Central memory CD8-positive, alpha-beta T cell (primary cell): ENCODE data around the gene RRAD.
"Not testable (repeated sequence)": the region's sequence is repeated elsewhere in the genome, so short reads cannot be mapped to it uniquely, and the experiment has no call there.

Source experiments
- ATAC-seq: fragments of 150-1000 bp; cut with Tn5 transposase; replicated peaks from 2 replicates; pipeline ENCODE4 v1.10.0; 2022; ENCODE audit warnings: mild to moderate bottlenecking, moderate FRiP score, moderate number of reproducible peaks; ENCODE audit not compliant: poor library complexity, severe bottlenecking; ENCODE audit errors: extremely low read depth
- DNase-seq, 2 donors: peaks; one replicate each; pipeline ENCODE4 v3.0.0; 2021; ENCODE audit warnings: low spot score in 2 of 2
- H3K27ac Mint-ChIP-seq: one replicate; pipeline ENCODE4 v1.8.0; 2022; ENCODE audit warnings: low read depth, mild to moderate bottlenecking, moderate library complexity, mixed read lengths
- H3K27me3 Mint-ChIP-seq: one replicate; pipeline ENCODE4 v1.8.0; 2022; ENCODE audit warnings: mixed read lengths
- H3K36me3 Mint-ChIP-seq: one replicate; pipeline ENCODE4 v1.8.0; 2022; ENCODE audit warnings: mild to moderate bottlenecking, moderate library complexity, mixed read lengths; ENCODE audit not compliant: insufficient read depth
- H3K4me1 Mint-ChIP-seq: one replicate; pipeline ENCODE4 v1.8.0; 2022; ENCODE audit warnings: mixed read lengths
- H3K4me3 Mint-ChIP-seq: one replicate; pipeline ENCODE4 v1.8.0; 2022; ENCODE audit warnings: mild to moderate bottlenecking, moderate library complexity, mixed read lengths
- H3K9me3 Mint-ChIP-seq: one replicate; pipeline ENCODE4 v1.8.0; 2022; ENCODE audit warnings: mixed read lengths

RRAD gene

GRCh38 chr16:66936462-66936861, 11.1 kb upstream of the RRAD start:
- DNase-seq, result no peak
- no peak for ATAC-seq
- peaks cover 62% of the 10 kb centered on the region for H3K4me1 Mint-ChIP-seq
- peaks cover 27% of the 10 kb centered on the region for H3K36me3 Mint-ChIP-seq
- peak overlapping the region; percentile 99 for H3K4me3 Mint-ChIP-seq
- no peaks in the 10 kb centered on the region for H3K27me3 Mint-ChIP-seq
- H3K27ac Mint-ChIP-seq, result peak overlapping the region; percentile 71
- no peaks in the 10 kb centered on the region for H3K9me3 Mint-ChIP-seq

DNA sequence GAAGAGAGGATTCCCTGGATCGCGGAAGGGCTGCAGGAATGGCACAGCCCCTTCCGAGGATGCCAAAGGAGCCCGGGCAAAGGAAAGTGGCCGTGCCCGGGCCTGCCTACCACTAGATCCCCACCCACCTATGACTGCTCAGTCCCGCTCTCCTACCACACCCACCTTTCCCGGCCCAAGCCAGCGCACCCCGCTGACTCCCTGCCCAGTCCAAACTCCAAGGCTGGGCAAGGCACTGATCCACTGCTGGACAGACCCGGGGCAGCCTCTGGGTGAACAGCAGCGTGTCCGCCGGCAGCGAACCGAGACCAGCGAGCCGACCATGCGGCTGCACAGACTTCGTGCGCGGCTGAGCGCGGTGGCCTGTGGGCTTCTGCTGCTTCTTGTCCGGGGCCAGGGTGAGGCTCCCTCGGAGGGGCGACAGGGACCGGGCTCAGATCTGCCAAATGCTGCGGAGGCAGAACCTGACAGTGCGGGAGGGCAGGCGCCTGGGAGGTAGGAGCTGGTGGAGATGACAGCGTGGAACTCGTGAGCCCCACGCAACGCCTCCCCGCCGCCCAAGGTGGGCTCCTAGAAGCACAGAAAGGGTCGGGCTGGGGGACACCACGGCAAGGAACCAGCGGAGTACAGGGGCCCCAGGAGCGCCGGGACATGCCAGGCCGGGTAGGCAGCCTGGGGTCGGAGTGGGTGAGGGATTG, 10.1 kb upstream of the RRAD start, which contains the start of gene CES2:
Gene CES2 (plus strand): TSS at position 203 of the 698 bp plus-strand sequence. CDS start 120 bp downstream, at position 323.
- Mint-ChIP-seq H3K4me3 (peak within 1 kb of the TSS; percentile 99), H3K9me3 (no peaks in the 10 kb centered on the region), H3K36me3 (peaks cover 23% of the 10 kb centered on the region), H3K4me1 (peaks cover 63% of the 10 kb centered on the region), H3K27me3 (no peaks in the 10 kb centered on the region), H3K27ac (peak within 1 kb of the TSS; percentile 99)
- ATAC-seq (no peak), DNase-seq (no peak)

- DNase-seq, H3K9me3 Mint-ChIP-seq, ATAC-seq, H3K27me3 Mint-ChIP-seq: not testable (repeated sequence)
- Mint-ChIP-seq H3K36me3 (peaks cover 21% of the 10 kb centered on the region), H3K4me3 (peak overlapping the region; percentile 99), H3K27ac (peak overlapping the region; percentile 99), H3K4me1 (peaks cover 63% of the 10 kb centered on the region)
Observed at GRCh38 chr16:66934839-66935313, 9.5 kb upstream of the RRAD start.

DNA sequence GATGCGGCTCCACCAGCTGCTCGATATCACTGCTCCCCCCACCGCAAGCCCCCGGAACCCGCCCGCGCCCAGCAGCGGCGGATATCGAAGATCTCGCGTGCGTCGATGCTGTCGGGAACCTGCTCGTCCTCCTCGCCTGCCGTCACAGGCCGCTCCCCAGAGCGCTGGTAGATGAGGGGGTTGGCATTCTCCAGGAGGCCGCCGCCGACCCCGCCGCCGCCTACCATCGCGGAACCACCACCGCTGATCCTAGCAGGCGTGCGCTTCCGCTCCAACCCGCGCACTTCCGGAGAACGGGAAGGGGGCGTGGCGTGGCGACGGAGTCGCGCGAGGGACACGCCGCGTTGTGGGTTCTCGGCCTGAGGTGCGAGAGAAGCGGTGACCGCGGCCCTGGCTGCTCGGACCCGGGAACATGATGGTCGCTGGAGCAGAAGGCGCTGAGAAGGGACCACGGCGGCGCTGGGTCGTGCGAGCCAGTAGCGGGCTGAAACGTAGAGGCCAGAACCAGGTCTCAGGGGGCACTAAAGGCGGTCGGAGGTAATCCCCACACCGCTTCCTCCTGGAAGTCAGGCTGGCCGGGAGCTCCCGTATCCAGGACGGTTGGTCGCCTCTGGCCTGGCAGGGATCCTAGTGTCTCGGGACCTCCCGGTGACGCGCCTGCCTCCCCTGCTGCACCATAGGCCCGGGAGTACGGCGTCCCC, 9.0 kb upstream of the RRAD start, which contains the start of gene CIAO2B:
Gene CIAO2B (minus strand): TSS at position 265 of the 701 bp plus-strand sequence. CDS start 38 bp downstream, at position 227.
- peak within 1 kb of the TSS; percentile 99 for H3K27ac Mint-ChIP-seq
- ATAC-seq (peak; percentile 95), DNase-seq (peak; percentile 84 to 86)
- peaks cover 63% of the 10 kb centered on the region for H3K4me1 Mint-ChIP-seq
- peaks cover 21% of the 10 kb centered on the region for H3K36me3 Mint-ChIP-seq
- no peaks in the 10 kb centered on the region for H3K27me3 Mint-ChIP-seq
- peak within 1 kb of the TSS; percentile 99 for H3K4me3 Mint-ChIP-seq
- H3K9me3 Mint-ChIP-seq, result no peaks in the 10 kb centered on the region

DNA sequence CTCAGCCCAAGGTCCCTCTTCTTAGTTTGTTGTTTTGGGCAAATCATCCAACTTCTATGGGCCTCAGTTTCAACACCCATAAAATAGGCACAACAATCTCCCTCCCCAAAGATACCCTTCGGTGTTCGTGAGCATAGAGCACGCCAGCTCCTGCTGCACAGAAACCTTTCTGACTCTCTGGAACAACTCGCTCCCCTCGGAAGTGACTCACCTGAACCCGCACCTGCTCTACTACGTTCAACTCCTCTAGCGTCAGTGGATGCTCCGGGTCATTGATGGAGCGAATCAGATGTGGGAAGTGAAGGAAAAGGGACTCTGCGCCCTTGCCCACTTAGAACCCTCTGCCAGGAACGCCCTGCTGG, 8.4 kb upstream of the RRAD start:
- peak overlapping the region; percentile 99 for H3K4me3 Mint-ChIP-seq
- peaks cover 63% of the 10 kb centered on the region for H3K4me1 Mint-ChIP-seq
- H3K27ac Mint-ChIP-seq, result peak overlapping the region; percentile 99
- H3K36me3 Mint-ChIP-seq, result peaks cover 20% of the 10 kb centered on the region
- no peaks in the 10 kb centered on the region for H3K27me3 Mint-ChIP-seq
- no peak for DNase-seq
- no peaks in the 10 kb centered on the region for H3K9me3 Mint-ChIP-seq
- peak; percentile 34 for ATAC-seq

DNA sequence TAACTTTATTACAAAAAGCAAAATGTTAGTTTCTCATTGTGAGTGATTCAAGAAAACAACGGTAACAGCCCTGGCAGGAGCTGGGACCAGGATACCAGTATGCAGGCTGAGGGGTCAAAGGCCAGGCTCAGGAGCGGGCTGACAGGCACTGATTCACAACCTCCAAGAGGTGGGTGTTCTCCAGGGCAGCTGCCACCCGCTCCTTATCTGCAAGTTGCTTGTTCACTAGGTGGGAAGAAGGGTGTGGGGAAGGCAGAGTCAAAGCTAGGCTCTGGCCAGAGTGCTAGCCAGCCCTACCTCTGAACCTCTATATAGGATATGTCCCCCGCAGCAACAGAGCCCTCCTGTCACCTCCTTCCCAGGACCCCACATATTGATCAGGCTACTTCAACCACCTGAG, 6.7 kb upstream of the RRAD start:
- peaks cover 19% of the 10 kb centered on the region for H3K36me3 Mint-ChIP-seq
- H3K27me3 Mint-ChIP-seq, result no peaks in the 10 kb centered on the region
- H3K27ac Mint-ChIP-seq, result peak overlapping the region; percentile 35
- peak overlapping the region; percentile 99 for H3K4me3 Mint-ChIP-seq
- ATAC-seq (no peak), DNase-seq (no peak)
- H3K9me3 Mint-ChIP-seq, result no peaks in the 10 kb centered on the region
- peaks cover 56% of the 10 kb centered on the region for H3K4me1 Mint-ChIP-seq

DNA sequence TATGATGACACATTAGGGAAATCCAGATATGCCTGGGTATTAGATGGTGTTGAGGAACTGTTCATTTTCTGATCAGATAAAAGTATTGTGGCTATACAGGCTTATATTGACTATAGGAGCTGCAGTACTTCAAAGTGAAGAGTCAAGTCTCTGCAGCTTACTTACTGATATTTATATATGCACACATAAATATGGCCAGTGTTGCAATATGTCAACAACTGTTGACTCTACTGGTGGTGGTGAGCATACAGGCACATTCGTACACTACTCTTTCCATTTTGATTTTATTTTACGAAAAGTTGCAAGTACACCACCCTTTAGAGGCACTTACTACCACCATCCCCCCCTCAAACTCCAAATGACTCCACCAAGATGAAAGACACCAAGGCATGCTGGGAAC, 6.3 kb upstream of the RRAD start:
- ATAC-seq (no peak), DNase-seq (no peak)
- peak overlapping the region; percentile 99 for H3K4me3 Mint-ChIP-seq
- H3K4me1 Mint-ChIP-seq, result peaks cover 51% of the 10 kb centered on the region
- H3K27me3 Mint-ChIP-seq, result peaks cover 1% of the 10 kb centered on the region
- H3K36me3 Mint-ChIP-seq, result peaks cover 18% of the 10 kb centered on the region
- H3K9me3 Mint-ChIP-seq, result no peaks in the 10 kb centered on the region
- peak overlapping the region; percentile 35 for H3K27ac Mint-ChIP-seq

DNA sequence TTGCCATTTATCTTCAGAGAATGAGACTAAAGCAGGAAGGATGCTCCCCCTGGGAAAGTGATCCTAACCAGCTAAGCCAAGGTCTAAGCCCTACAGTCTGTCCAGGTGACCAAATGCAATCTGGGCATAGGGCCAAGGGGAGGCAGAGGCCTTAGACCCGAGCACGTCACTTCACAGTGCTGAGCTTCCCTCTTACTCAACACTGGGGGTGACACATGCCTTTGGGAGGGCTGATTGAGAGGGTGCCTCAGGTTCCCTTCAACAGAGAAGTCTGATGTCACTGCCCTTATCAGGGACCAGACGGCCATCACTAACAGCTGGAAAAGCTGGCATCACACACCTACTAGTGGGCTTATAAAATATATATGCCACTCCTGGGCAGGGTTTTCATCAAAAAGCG, 4.9 kb upstream of the RRAD start:
- H3K9me3 Mint-ChIP-seq, result no peaks in the 10 kb centered on the region
- peaks cover 16% of the 10 kb centered on the region for H3K27me3 Mint-ChIP-seq
- H3K36me3 Mint-ChIP-seq, result peaks cover 18% of the 10 kb centered on the region
- peaks cover 44% of the 10 kb centered on the region for H3K4me1 Mint-ChIP-seq
- no peak overlapping the region for H3K4me3 Mint-ChIP-seq
- ATAC-seq (no peak), DNase-seq (no peak)
- H3K27ac Mint-ChIP-seq, result no peak overlapping the region

GRCh38 chr16:66928702-66929388, 3.5 kb upstream of the RRAD start:
- H3K4me1 Mint-ChIP-seq, result peaks cover 36% of the 10 kb centered on the region
- no peak overlapping the region for H3K27ac Mint-ChIP-seq
- no peaks in the 10 kb centered on the region for H3K9me3 Mint-ChIP-seq
- H3K27me3 Mint-ChIP-seq, result peaks cover 29% of the 10 kb centered on the region
- ATAC-seq, result no peak
- no peak overlapping the region for H3K4me3 Mint-ChIP-seq
- no peak for DNase-seq
- H3K36me3 Mint-ChIP-seq, result peaks cover 10% of the 10 kb centered on the region

DNA sequence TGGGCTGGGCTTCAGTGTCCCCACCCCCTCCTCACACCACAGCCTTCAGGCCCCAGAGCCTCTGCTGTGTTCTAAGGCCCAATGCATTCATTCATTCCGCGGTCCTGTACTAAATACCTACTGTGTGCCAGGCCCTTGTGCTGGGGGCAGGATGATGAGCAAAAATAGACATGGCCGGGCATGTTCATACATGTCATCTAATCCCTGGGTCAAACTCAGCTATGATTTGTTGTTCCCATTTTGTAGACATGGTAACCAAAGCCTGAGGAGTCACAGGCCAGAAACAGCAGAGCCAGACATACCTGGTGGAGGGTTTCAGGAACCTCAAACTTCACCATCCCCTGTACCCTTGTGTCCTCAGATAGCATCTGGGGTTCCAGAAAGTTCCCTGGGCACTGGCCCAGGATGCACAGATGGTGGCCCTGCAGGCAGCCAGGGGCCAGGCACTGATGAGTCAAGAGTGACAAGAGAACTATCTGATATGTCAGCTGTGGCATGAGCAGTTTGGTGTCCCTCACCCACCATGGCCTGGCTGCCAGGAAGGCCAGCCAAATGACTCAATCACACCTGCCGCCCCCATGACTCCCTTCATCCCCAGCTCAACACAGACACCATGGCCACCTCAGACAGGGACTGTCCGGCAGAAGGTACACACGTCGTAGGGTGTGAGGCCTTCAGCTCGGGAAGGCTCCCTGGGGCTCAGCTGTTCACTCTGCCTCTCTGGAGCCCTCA, 2.7 kb upstream of the RRAD start:
- DNase-seq, result no peak
- H3K4me1 Mint-ChIP-seq, result peaks cover 31% of the 10 kb centered on the region
- peaks cover 6% of the 10 kb centered on the region for H3K36me3 Mint-ChIP-seq
- H3K27ac Mint-ChIP-seq, result no peak overlapping the region
- H3K4me3 Mint-ChIP-seq, result no peak overlapping the region
- no peaks in the 10 kb centered on the region for H3K9me3 Mint-ChIP-seq
- peaks cover 37% of the 10 kb centered on the region for H3K27me3 Mint-ChIP-seq
- ATAC-seq, result no peak

GRCh38 chr16:66926961-66927436, 1.7 kb upstream of the RRAD start:
- Mint-ChIP-seq H3K27ac (no peak overlapping the region), H3K27me3 (peaks cover 41% of the 10 kb centered on the region), H3K9me3 (no peaks in the 10 kb centered on the region), H3K36me3 (no peaks in the 10 kb centered on the region), H3K4me1 (peaks cover 20% of the 10 kb centered on the region), H3K4me3 (no peak overlapping the region)
- no peak for DNase-seq
- no peak for ATAC-seq
